ENCODE data around the gene ESCO1. TPM values are rescaled to one million over a fixed set of nuclear protein-coding genes. Genes with fewer than 3 reads are reported as not detected.
"Not testable (repeated sequence)": the region's sequence is repeated elsewhere in the genome, so short reads cannot be mapped to it uniquely, and the experiment has no call there.

The ESCO1 gene, protein sequence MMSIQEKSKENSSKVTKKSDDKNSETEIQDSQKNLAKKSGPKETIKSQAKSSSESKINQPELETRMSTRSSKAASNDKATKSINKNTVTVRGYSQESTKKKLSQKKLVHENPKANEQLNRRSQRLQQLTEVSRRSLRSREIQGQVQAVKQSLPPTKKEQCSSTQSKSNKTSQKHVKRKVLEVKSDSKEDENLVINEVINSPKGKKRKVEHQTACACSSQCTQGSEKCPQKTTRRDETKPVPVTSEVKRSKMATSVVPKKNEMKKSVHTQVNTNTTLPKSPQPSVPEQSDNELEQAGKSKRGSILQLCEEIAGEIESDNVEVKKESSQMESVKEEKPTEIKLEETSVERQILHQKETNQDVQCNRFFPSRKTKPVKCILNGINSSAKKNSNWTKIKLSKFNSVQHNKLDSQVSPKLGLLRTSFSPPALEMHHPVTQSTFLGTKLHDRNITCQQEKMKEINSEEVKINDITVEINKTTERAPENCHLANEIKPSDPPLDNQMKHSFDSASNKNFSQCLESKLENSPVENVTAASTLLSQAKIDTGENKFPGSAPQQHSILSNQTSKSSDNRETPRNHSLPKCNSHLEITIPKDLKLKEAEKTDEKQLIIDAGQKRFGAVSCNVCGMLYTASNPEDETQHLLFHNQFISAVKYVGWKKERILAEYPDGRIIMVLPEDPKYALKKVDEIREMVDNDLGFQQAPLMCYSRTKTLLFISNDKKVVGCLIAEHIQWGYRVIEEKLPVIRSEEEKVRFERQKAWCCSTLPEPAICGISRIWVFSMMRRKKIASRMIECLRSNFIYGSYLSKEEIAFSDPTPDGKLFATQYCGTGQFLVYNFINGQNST
- 13.7 TPM for polyA plus RNA-seq (2012; ENCODE audit: insufficient read depth, insufficient read length)

DNA sequence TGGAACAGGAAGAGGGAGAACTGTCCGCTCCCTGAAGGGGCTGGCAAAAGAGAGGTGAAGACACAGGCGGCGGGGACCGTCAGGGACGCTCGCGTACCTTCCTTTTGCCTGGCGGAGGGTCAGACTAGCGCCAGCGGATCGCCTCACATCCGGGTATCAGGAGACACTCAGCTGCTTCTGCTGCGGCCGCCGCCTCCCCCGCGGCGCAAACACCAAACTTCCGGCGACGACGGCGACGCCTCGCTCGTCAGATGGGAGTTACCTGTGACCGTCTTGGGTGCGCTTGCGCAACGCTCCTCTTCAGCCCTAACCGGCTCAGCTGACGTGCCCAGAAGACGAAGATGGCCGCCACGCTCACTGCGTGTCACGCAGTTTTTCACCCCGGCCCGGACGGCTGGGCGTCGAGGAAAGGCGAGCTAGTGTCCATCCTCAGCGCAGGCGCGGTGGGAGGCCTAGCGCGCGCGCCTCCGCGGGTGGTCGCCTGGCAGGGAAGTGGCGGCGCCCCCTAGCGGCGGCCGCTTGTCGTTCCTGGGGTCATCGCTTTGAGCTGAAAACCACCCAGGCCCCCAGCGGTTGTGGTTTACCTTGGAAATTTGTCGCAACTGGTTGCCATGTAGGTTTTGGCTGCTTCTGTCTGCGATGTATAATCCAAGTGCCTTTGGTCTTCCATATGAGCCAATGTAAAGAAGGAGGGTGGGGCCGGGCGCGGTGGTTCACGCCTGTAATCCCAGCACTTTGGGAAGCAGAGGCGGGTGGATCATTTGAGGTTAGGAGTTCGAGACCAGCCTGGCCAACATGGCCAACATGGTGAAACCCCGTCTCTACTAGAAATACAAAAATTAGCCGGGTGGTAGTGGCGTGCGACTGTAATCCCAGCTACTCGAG, at the start of gene ESCO1:
Gene ESCO1 (minus strand): TSS at position 179 of the 885 bp plus-strand sequence. CDS start 25,861 bp downstream, outside the sequence.
- H3K4me3 ChIP-seq (ENCODE audit: low read length), result peak within 1 kb of the TSS; percentile 93
- DNase-seq (ENCODE audit: low read depth, low spot score), result peak; percentile 95

DNA sequence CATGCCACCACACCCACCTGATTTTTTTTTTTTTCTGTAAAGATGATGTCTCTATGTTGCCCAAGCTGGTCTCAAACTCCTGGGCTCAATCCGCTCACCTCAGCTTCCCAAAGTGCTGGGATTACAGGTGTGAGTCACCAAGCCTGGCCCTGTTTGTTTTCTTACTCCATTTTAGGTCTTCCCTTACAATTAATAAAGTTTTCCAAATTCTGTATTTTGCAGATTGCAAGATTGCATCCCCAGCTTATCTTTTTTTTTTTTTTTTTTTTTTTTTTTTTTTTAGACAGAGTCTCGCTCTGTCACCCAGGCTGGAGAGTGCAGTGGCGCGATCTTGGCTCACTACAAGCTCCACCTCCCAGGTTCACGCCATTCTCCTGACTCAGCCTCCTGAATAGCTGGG, 39.9 kb upstream of the ESCO1 start:
- not testable (repeated sequence) for H3K4me3 ChIP-seq (ENCODE audit: low read length); DNase-seq (ENCODE audit: low read depth, low spot score)

DNA sequence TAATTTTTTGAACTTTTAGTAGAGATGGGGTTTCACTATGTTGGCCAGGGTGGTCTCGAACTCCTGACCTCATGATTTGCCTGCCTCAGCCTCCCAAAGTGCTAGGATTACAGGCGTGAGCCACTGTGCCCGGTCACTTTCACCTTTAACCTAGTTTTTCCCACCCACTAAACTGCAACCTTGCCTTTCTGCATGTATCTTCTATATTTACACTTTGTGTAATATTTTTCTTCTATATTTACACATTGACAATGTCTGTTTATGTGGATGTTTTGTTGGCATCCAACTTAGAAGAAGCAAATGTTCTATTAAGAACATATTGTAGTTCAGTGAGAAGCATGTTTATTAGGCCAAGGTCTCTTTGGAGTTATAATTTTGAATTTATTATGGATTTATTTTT, 38.3 kb upstream of the ESCO1 start:
- no peak for DNase-seq (ENCODE audit: low read depth, low spot score)
- H3K4me3 ChIP-seq (ENCODE audit: low read length), result no peak overlapping the region

DNA sequence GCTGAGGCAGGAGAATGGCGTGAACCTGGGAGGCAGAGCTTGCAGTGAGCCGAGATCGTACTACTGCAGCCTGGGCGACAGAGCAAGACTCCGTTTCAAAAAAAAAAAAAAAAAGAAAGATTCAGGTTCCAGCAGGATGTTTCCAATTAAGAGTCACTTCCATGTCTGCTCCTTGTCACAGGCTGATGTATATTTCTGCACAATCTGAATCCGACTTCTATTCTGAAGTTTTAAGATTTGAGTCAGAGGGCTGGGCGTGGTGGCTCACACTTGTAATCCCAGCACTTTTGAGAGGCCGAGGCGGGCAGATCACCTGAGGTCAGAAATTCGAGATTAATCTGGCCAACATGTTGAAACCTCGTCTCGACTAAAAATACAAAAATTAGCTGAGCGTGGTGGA, 36.3 kb upstream of the ESCO1 start:
- no peak overlapping the region for H3K4me3 ChIP-seq (ENCODE audit: low read length)
- no peak for DNase-seq (ENCODE audit: low read depth, low spot score)

DNA sequence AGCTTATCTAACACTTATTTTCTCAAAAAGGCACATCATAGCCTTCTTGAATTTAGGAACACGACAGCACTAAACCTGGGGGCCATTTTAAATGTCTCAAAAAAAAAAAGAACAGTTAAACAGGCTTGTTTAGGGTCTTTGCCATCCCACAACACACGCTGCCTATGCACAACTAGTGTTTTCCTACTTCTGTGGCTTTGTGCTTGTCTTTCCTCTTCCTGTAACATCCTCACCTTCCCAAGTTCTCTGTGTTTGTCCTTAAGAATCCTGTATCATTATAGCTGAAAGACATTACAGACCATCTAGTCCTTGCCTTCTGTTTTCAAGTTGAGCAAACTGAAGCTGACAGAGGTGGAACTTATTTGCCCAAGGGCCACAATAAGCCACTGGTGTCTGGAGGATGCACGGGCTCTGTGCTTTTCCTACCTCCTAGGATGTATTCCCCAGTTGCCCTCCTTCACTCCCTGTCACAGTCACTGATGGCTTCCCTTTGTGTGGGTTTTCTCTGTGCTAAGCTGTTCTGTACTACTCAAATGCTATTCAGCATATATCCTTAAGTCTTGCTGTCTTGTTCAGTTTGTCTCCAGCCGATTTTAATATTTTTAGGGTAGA, 34.2 kb upstream of the ESCO1 start:
- no peak overlapping the region for H3K4me3 ChIP-seq (ENCODE audit: low read length)
- DNase-seq (ENCODE audit: low read depth, low spot score), result no peak

DNA sequence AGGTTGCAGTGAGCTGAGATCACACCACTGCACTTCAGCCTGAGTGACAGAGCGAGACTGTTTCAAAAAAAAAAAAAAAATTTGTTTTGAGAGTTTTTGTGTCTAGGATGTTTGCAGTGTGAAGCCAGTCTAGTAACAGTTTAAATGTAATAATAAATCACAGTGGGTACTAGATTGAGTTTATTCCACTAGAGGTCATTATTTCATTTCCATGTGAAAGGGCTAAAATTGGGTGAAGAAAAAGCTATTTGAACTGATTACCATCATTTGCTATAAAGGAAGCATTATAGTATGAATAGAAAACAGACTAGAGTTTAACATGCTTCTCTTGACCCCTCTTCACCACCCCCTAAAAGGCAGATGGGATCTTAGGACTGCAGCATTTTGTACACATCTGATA, 31.9 kb upstream of the ESCO1 start:
- DNase-seq (ENCODE audit: low read depth, low spot score), result no peak
- no peak overlapping the region for H3K4me3 ChIP-seq (ENCODE audit: low read length)

DNA sequence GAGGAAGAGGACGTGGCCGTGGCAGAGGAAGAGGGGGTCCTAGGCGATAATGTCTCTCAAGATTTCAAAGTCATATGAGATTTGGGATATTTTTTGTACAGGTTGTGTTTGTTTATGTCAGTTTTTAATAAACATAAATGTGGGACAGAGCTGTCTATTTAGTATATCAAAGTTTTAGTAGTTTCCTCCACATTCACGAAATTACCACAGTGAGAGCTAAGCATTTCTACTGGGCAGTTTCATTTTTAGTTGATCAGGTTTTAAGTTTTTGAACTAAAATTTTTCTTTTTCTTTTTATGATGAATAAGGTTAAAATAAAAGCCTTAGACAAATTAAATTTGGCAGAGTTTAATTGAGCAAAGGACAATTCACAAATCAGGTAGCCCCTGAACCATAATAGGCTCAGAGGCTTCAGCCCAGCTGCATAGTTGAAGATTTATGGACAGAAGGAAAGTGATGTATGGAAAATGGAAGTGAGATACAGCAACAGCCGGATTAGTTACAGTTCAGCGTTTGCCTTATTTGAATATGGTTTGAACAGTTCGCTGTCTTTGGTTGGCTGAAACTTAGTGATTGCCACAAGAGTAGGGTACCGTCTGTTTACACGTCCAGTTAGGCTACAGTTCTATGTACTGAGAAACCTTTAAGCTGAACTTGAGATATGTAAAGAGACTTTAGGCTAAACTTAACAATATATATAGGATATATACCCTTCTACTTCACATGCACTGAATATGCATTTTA, 28.8 kb upstream of the ESCO1 start:
- no peak for DNase-seq (ENCODE audit: low read depth, low spot score)
- H3K4me3 ChIP-seq (ENCODE audit: low read length), result no peak overlapping the region

DNA sequence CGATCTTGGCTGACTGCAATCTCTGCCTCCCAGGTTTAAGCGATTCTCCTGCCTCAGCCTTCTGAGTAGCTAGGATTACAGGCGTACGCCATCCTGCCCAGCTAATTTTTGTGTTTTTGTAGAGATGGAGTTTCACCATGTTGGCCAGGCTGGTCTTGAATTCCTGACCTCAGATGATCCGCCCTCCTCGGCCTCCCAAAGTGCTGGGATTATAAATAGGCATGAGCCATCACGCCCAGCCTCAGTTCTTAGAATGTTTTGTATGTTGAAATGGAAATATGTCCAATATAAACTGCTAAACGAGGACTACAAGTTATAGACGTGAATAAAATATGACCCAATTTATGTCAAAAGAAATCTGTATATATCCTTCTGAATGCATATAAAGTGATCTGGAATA, 21.1 kb upstream of the ESCO1 start:
- H3K4me3 ChIP-seq (ENCODE audit: low read length); DNase-seq (ENCODE audit: low read depth, low spot score): not testable (repeated sequence)

DNA sequence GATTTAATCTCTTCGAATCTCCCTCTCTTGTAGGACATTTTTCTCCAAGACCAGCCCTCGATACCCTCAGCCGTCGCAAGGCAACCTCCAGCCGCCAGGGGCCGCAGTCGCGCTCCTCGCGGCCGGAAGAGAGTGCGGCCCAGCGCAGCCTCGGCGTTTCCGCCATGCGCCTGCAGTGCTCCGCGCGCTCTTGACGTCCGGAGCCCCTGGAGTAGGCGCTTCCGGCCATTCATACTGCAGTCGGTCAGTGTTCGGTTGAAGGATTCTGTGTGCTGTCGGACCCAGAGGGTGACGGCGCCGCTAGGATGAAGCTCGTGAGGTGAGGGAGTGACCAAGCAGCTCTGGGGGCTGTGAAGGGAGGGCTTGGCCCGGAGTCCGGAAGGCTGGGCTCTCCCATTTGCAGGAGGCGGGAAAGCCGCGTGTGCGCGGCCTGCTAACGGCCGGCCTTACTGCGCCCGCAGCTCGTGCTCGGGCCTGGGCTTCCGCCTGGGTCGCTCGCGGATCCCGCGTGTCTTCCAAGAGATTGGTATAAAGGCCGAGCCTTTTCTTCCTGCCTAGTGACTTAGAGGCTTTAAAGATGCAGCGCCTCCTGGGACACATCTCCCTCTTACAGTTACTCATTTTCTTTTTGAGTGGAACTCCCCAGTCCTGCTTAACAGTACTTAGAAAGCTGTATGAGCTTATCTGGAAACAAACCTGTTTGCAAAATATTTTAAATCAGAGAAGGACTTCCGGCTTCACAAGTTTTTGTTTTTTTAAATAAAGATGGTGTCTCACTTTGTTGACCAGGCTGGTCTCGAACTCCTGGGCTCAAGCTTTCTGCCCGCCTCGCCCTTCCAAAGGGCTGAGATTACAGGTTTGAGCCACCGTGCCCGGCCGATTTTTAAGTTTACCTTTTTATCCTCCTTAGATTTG, 11.9 kb upstream of the ESCO1 start, which contains the start of gene SNRPD1:
Gene SNRPD1 (plus strand): TSS at position 190 of the 915 bp plus-strand sequence. CDS start 116 bp downstream, at position 306.
- H3K4me3 ChIP-seq (ENCODE audit: low read length), result peak within 1 kb of the TSS; percentile 75
- peak; percentile 86 for DNase-seq (ENCODE audit: low read depth, low spot score)

DNA sequence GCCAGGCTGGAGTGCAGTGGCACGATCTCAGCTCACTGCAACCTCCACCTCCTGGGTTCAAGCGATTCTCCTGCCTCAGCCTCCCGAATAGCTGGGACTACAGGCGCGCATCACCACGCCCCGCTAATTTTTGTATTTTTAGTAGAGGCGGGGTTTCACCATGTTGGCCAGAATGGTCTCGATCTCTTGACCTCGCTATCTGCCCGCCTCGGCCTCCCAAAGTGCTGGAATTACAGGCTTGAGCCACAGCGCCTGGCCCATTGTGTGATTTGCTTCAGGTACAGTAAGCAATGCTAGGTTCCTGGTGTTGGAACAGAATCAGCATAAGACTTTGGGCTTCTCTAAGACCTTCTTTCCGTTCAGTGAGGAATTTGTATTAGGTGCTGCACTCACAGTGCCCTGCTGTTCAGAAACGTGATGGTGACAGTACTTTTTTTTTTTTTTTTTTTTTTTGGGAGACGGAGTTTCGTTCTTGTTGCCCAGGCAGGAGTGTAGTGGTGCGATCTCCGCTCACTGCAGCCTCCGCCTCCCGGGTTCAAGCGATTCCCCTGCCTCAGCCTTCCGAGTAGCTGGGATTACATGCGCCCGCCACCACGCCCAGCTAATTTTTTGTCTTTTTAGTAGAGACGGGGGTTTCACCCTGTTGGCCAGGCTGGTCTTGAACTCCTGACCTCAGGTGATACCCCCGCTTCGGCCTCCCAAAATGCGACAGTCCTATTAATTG, 11.1 kb upstream of the ESCO1 start:
- H3K4me3 ChIP-seq (ENCODE audit: low read length), result peak overlapping the region; percentile 75
- DNase-seq (ENCODE audit: low read depth, low spot score), result not testable (repeated sequence)

DNA sequence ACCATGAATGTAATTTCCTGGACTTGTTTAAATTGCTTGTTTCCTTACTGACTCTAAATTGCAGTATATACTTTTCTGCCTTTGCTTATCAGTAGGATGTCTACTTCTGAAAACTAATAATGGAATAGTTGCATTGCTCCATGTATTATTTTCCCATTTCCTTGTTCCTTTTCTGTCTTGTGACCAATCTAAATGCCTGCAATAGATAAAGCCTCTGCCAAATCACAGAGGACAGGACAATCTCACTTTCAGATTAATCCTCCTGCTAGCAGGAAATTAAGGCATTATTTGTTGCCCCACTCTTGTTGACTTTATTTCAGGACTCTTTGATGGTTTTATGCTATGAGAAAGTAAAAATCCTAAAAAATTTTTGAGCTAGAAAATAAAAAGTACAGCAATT, 4.7 kb upstream of the ESCO1 start:
- no peak for DNase-seq (ENCODE audit: low read depth, low spot score)
- H3K4me3 ChIP-seq (ENCODE audit: low read length), result no peak overlapping the region

DNA sequence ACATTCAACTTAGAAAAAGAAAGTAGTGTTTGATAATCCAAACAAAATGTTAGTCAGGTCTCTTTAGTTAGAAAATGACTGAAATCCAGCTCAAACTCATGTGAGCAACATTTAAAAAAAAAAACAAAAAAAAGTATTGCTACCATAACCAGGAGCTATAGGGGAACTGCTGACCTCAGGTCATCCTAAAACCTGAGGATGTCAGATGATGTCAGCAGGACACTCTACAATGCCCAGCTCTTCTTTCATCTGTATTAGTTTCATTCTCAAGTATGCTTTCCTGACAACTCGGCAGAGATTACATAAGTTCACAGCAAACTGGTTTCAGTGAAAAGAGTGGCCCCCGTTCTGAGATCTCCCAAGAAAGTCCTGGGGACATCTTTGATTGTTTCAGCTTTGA, 4.2 kb upstream of the ESCO1 start:
- no peak for DNase-seq (ENCODE audit: low read depth, low spot score)
- H3K4me3 ChIP-seq (ENCODE audit: low read length), result no peak overlapping the region

DNA sequence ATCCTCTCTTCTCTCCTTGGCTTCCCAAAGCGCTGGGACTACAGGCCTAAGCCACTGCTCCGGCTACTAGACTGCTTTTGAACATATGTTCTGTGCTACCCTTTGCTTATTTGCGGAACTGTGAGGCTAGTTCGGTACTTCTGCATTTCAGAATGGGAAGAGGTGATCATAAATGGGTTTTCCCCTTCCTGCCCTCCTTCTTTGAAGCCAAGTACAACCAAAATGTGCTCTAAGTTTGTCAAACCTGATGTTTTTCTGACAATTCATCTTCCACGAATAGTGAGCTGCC, 1.7 kb upstream of the ESCO1 start:
- no peak for DNase-seq (ENCODE audit: low read depth, low spot score)
- H3K4me3 ChIP-seq (ENCODE audit: low read length), result no peak overlapping the region

DNA sequence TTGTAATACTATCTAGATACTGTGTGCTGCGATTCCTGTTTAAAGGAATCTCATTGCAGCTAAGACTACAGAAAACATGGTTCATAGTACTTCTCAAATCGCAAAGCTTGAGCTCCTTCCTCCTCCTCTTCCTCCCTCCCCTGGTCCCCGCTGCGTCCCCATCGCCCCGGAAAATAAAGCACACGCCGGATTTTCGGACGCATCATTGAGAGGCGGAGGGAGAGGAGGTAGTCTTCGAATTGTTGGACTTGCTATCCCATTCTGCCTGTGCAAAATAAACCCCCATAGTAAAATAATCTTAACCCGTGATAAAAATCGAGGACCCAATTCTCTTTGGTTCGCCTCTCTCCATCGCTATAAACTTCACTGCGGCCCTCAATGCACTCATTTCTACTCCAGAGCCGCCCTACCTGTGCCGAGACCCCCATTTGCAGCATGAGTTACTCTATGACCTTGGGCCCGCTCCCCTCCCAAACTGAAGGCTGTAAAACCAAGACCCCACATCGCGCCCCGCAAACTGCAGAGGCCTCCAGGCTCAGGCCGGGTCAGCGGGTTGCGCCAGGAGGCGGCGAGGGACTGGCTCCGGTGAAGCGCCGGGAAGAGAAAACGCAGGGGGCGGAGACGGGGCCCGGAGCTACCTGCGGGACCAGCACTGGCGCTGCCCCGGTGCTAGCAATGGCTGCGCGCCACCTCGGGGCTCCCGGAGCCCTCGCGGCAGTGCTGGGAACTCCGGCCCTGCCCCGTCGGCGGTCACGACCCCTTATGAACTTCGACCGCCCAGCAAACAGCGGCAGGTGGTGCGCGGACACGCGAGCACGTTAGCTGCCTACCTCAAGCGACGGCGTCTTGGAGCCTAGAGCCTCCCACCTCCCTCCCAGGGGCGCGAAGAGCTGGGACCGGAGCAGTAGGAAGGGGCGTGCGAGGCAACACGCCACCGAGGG, 649 bp downstream of the ESCO1 start:
- DNase-seq (ENCODE audit: low read depth, low spot score), result no peak
- H3K4me3 ChIP-seq (ENCODE audit: low read length), result peak overlapping the region; percentile 93

DNA sequence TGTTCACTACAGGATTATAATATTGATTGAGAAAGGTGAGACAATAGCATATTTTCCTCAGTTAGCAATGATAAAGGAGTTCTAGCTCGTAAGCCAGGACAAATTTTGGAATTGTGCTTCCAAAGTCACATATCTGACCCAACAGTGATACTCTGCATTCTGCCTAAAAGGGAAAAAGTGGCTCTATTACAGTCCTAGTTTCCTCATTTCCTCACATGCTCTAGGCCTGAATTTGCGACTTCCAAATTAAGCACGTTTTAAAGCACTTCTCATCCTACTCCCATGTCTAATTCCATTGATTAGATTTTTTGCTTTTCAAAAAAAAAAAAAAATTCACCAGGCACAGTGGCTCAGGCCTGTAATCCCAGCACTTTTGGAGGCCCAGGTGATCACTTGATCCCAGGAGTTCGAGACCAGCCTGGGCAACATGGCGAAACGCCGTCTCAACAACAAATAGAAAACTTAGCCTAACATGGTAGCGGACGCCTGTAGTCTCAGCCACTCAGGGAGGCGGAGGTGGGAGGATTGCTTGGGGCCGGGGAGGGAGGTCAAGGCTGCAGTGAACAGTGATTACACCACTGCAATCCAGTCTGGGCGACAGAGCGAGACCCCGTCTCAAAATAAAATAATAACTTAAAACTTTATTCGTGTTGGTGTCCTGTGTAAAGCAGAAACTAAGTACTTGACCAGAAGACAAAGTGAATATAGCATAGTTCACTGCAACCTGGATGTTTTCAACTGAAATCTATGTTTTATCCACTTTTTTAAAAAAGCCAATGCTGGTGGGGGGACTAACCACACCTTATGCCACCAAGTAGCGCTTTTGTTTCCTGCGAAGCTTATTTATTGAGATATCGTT, 1.5 kb downstream of the ESCO1 start:
- DNase-seq (ENCODE audit: low read depth, low spot score), result no peak
- H3K4me3 ChIP-seq (ENCODE audit: low read length), result peak overlapping the region; percentile 93
